H1 (cell line): ENCODE measurements around the gene KMT5C. TPM values are rescaled to one million over a fixed set of nuclear protein-coding genes. Genes with fewer than 3 reads are reported as not detected.

ENCODE experiments used
- CTCF ChIA-PET: fragments of 300-600 bp; sonication (Branson Sonifier 250); formaldehyde crosslinking; loops from one replicate; lab custom pipeline; 2021; ENCODE audit not compliant: partially characterized antibody; lab: Charles Lee
- POLR2A ChIA-PET: fragments of 300-600 bp; sonication (Branson Sonifier 250); formaldehyde crosslinking; loops from one replicate; lab custom pipeline; 2021; ENCODE audit warnings: inconsistent platforms; ENCODE audit not compliant: partially characterized antibody; lab: Charles Lee
- DNase-seq, 2 experiments: peaks; one replicate each; pipeline versions ENCODE4 v3.0.0 to v3.0.0-alpha.2; 2010 to 2022; ENCODE audit warnings: low spot score in 2 of 2, low read depth in 1 of 2, mixed read lengths in 1 of 2
- FAIRE-seq: peaks from 2 replicates; lab custom pipeline; 2011; peaks lifted over from hg19 to GRCh38; lab: Jason Lieb, UNC
- H2AFZ ChIP-seq: 2 replicates; pipeline ENCODE4 v1.8.1; 2012; ENCODE audit warnings: low read length, inconsistent platforms
- H2AK5ac ChIP-seq: 2 replicates; pipeline ENCODE4 v1.6.1; 2013; ENCODE audit warnings: low read depth, low read length
- H2BK120ac ChIP-seq: replicated peaks from 2 replicates; pipeline ENCODE3; 2013; ENCODE audit warnings: low read depth, low read length, inconsistent platforms
- H2BK12ac ChIP-seq: 2 replicates; pipeline ENCODE4 v1.6.1; 2013; ENCODE audit warnings: low read depth, low read length
- H2BK15ac ChIP-seq: 2 replicates; pipeline ENCODE4 v1.6.1; 2013; ENCODE audit warnings: low read length
- H2BK20ac ChIP-seq: 2 replicates; pipeline ENCODE4 v1.6.1; 2013; ENCODE audit warnings: low read length
- H2BK5ac ChIP-seq: 2 replicates; pipeline ENCODE4 v1.6.1; 2013; ENCODE audit warnings: low read depth, low read length
- H3K14ac ChIP-seq: 2 replicates; pipeline ENCODE4 v1.6.1; 2013; ENCODE audit warnings: inconsistent platforms; ENCODE audit not compliant: insufficient read length
- H3K18ac ChIP-seq: 2 replicates; pipeline ENCODE4 v1.6.1; 2013; ENCODE audit warnings: low read length; ENCODE audit errors: extremely low read depth
- H3K23ac ChIP-seq: 2 replicates; pipeline ENCODE4 v1.6.1; 2013; ENCODE audit warnings: inconsistent platforms; ENCODE audit not compliant: insufficient read length
- H3K23me2 ChIP-seq: 2 replicates; pipeline ENCODE4 v1.6.1; 2013; ENCODE audit warnings: low read depth, low read length
- H3K27ac ChIP-seq: 2 replicates; pipeline ENCODE4 v1.6.1; 2011; ENCODE audit warnings: low read depth, low read length, inconsistent platforms
- H3K27me3 ChIP-seq, 4 experiments: replicated peaks in 1 of 4; 1 replicate in 1 of 4; 2 replicates in 3 of 4; pipeline versions ENCODE4 v1.6.1 to v1.8.1; 2011 to 2013; ENCODE audit warnings: low read length in 3 of 4, mild to moderate bottlenecking in 3 of 4, inconsistent platforms in 2 of 4, mixed read lengths in 2 of 4, moderate library complexity in 1 of 4; ENCODE audit not compliant: control insufficient read depth in 3 of 4, insufficient read depth in 3 of 4; ENCODE audit errors: extremely low read depth in 1 of 4
- H3K36me3 ChIP-seq, 4 experiments: 2 replicates each; pipeline versions ENCODE4 v1.6.1 to v1.8.1; 2011 to 2013; ENCODE audit warnings: mild to moderate bottlenecking in 4 of 4, low read length in 3 of 4, moderate library complexity in 2 of 4, control low read depth in 1 of 4, inconsistent platforms in 1 of 4; ENCODE audit not compliant: insufficient read depth in 4 of 4, control insufficient read depth in 2 of 4
- H3K4ac ChIP-seq: replicated peaks from 2 replicates; pipeline ENCODE3; 2013; ENCODE audit warnings: low read length, low read depth, mixed read lengths, inconsistent platforms; ENCODE audit not compliant: insufficient read length
- H3K4me1 ChIP-seq, 4 experiments: replicated peaks in 1 of 4; 1 replicate in 1 of 4; 2 replicates in 3 of 4; pipeline versions ENCODE4 v1.6.1 to v1.8.1; 2011 to 2013; ENCODE audit warnings: low read length in 3 of 4, inconsistent platforms in 2 of 4, mixed read lengths in 1 of 4; ENCODE audit not compliant: insufficient read depth in 4 of 4, control insufficient read depth in 3 of 4
- H3K4me2 ChIP-seq, 2 experiments: 2 replicates each; pipeline versions ENCODE4 v1.6.1 to v1.8.1; 2011 to 2013; ENCODE audit warnings: low read depth in 2 of 2, low read length in 2 of 2, control low read depth in 1 of 2, inconsistent platforms in 1 of 2, mild to moderate bottlenecking in 1 of 2; ENCODE audit not compliant: insufficient read depth in 1 of 2
- H3K4me3 ChIP-seq, 4 experiments: fragments of 200-600, 300-600 bp in 1 of 4; sonication (generic), shearing (Covaris generic), sonication (Bioruptor Twin) in 1 of 4; 2 replicates each; pipeline versions ENCODE4 v1.5.1 to v1.8.1; 2011 to 2016; ENCODE audit warnings: low read length in 4 of 4, low read depth in 3 of 4, control low read depth in 2 of 4, inconsistent platforms in 2 of 4, mild to moderate bottlenecking in 2 of 4, mixed read lengths in 1 of 4, moderate library complexity in 1 of 4; ENCODE audit not compliant: insufficient read depth in 2 of 4; ENCODE audit errors: extremely low read depth in 1 of 4
- H3K56ac ChIP-seq: replicated peaks from 2 replicates; pipeline ENCODE3; 2013; ENCODE audit warnings: low read depth, mild to moderate bottlenecking, mixed read lengths, low read length, inconsistent platforms; ENCODE audit not compliant: insufficient read length
- H3K79me1 ChIP-seq: 2 replicates; pipeline ENCODE4 v1.6.1; 2013; ENCODE audit warnings: low read depth, low read length, control low read depth
- H3K79me2 ChIP-seq, 2 experiments: 2 replicates each; pipeline versions ENCODE4 v1.6.1 to v1.8.1; 2012 to 2013; ENCODE audit warnings: low read length in 2 of 2, mild to moderate bottlenecking in 2 of 2, inconsistent platforms in 1 of 2; ENCODE audit not compliant: insufficient read depth in 2 of 2, control insufficient read depth in 1 of 2
- H3K9ac ChIP-seq, 4 experiments: replicated peaks in 1 of 4; 1 replicate in 1 of 4; 2 replicates in 3 of 4; pipeline versions ENCODE4 v1.6.1 to v1.8.1; 2011 to 2013; ENCODE audit warnings: low read depth in 3 of 4, low read length in 3 of 4, control low read depth in 2 of 4, mild to moderate bottlenecking in 2 of 4, moderate library complexity in 2 of 4, inconsistent platforms in 1 of 4; ENCODE audit errors: extremely low read depth in 1 of 4
- H3K9me3 ChIP-seq, 2 experiments: 2 replicates each; pipeline versions ENCODE4 v1.6.1 to v1.8.1; 2012 to 2013; ENCODE audit warnings: mild to moderate bottlenecking in 2 of 2, moderate library complexity in 2 of 2, control low read depth in 1 of 2, inconsistent platforms in 1 of 2, low read depth in 1 of 2, low read length in 1 of 2, mixed read lengths in 1 of 2; ENCODE audit not compliant: insufficient read depth in 2 of 2
- H4K20me1 ChIP-seq, 2 experiments: replicated peaks in 1 of 2; 2 replicates each; pipeline versions ENCODE3 to v1.8.1; 2011 to 2013; ENCODE audit warnings: inconsistent platforms in 2 of 2, low read length in 2 of 2, mild to moderate bottlenecking in 1 of 2; ENCODE audit not compliant: insufficient read depth in 2 of 2, control insufficient read depth in 1 of 2
- H4K5ac ChIP-seq: 2 replicates; pipeline ENCODE4 v1.6.1; 2013; ENCODE audit warnings: low read length, low read depth, mixed read lengths, inconsistent platforms; ENCODE audit not compliant: insufficient read length
- H4K8ac ChIP-seq: 2 replicates; pipeline ENCODE4 v1.8.0; 2013; ENCODE audit warnings: mild to moderate bottlenecking, moderate library complexity, low read length, inconsistent platforms; ENCODE audit not compliant: insufficient read depth; ENCODE audit errors: extremely low read depth
- H4K91ac ChIP-seq: replicated peaks from 2 replicates; pipeline ENCODE3; 2013; ENCODE audit warnings: low read length, mixed read lengths, inconsistent platforms; ENCODE audit not compliant: insufficient read length
- HDAC6 ChIP-seq: IDR thresholded peaks from one replicate; pipeline ENCODE4 v1.7.1; 2012; ENCODE audit warnings: low read depth, mild to moderate bottlenecking, inconsistent platforms, low read length, moderate library complexity
- MAX ChIP-seq: IDR thresholded peaks from 2 replicates; pipeline ENCODE4 v1.6.1; 2012; ENCODE audit warnings: inconsistent platforms
- POLR2AphosphoS5 ChIP-seq: IDR thresholded peaks from 2 replicates; pipeline ENCODE4 v1.6.1; 2011; ENCODE audit warnings: low read depth, low read length
- TAF1 ChIP-seq: IDR thresholded peaks from 2 replicates; pipeline ENCODE4 v1.6.1; 2011; ENCODE audit warnings: mild to moderate bottlenecking, low read depth, low read length
- WGBS, 2 experiments: shearing (Covaris generic) in 1 of 2; methylation state at CpG; one replicate each; pipeline versions ENCODE4 v1.1.6 to v1.1.7; 2013 to 2015; ENCODE audit warnings: low lambda C conversion rate in 2 of 2, mixed read lengths in 2 of 2, inconsistent platforms in 1 of 2, low coverage in 1 of 2, missing lambda C conversion rate in 1 of 2; ENCODE audit not compliant: insufficient replicate concordance in 2 of 2, insufficient coverage in 1 of 2, insufficient read length in 1 of 2; ENCODE audit errors: extremely low coverage in 1 of 2, missing lambda C conversion rate in 1 of 2; 5-methylcytosine and 5-hydroxymethylcytosine counted together
- polyA plus RNA-seq, 7 experiments: library from polyadenylated mRNA; depleted of rRNA in 3 of 7; stranded (reverse) in 5 of 7; unstranded in 2 of 7; fragments of >200 nt in 5 of 7; fragments of 200-250 nt in 2 of 7; gene quantifications; 1 replicate in 5 of 7; 2 replicates in 1 of 7; 4 replicates in 1 of 7; pipeline versions ENCODE4 v1.2.1 to v1.2.3, GENCODE V29; 2011 to 2013; ENCODE audit warnings: missing spikeins in 2 of 7, mixed read lengths in 2 of 7
- total RNA-seq: library from RNA; stranded (reverse); fragmentation: NEBNext Ultra II Directional; extraction: Animal tissue kit (Norgen Biotek cat#: 25700); gene quantifications from 2 replicates; pipeline ENCODE4 v1.2.1, GENCODE V29; 2021

KMT5C gene
- total and polyA plus RNA-seq, 2 of the 8 experiments (the other 6 are each of a cell fraction or from before 2014, with no cell fraction given), result 24.9 to 31.5 TPM

- no peak overlapping the region for H3K27ac ChIP-seq
- H3K56ac ChIP-seq, result no peak overlapping the region
- no peak overlapping the region for H3K14ac ChIP-seq
- no peak overlapping the region for H3K4me3 ChIP-seq
- peaks cover 6% of the 10 kb centered on the region; the same call in 1 of the 2 replicates for H3K23me2 ChIP-seq
- H3K79me1 ChIP-seq, result no peaks in the 10 kb centered on the region
- no peak overlapping the region for H2BK20ac ChIP-seq
- H3K27me3 ChIP-seq, result peaks cover 0 to 23% (median 19%) of the 10 kb centered on the region in 4 experiments; a peak in 6 of 7 replicates
- peaks cover 0 to 18% (median 15%) of the 10 kb centered on the region in 4 experiments; a peak in 6 of 7 replicates for H3K4me1 ChIP-seq
- H3K36me3 ChIP-seq, result no peaks in the 10 kb centered on the region
- DNase-seq (no peak), FAIRE-seq (no peak)
- no peaks in the 10 kb centered on the region for H4K20me1 ChIP-seq
- H2BK120ac ChIP-seq, result no peak overlapping the region
- H3K18ac ChIP-seq, result no peak overlapping the region
- H4K91ac ChIP-seq, result no peak overlapping the region
- H3K4me2 ChIP-seq, result no peak overlapping the region
- no peak overlapping the region for H4K8ac ChIP-seq
- H2BK5ac ChIP-seq, result no peak overlapping the region
- H2AFZ ChIP-seq, result no peak overlapping the region
- H3K9ac ChIP-seq, result no peak overlapping the region
- no peak overlapping the region for H2AK5ac ChIP-seq
- no peaks in the 10 kb centered on the region for H3K9me3 ChIP-seq
- H2BK12ac ChIP-seq, result no peak overlapping the region
- H4K5ac ChIP-seq, result no peak overlapping the region
- WGBS, 2 experiments, result 94% methylated on average over 8 of the region's 8 CpGs; no CpG with 5 or more reads in 1 of the 2 experiments
- CTCF ChIA-PET, result interaction anchor here (1.1 to 1.3 kb wide), 2 partner anchors 26 to 53 kb away, joined by 3 read pairs; no protein-coding TSS in a partner anchor
- no peak overlapping the region for H2BK15ac ChIP-seq
- H3K4ac ChIP-seq, result no peak overlapping the region
- no peaks in the 10 kb centered on the region for H3K79me2 ChIP-seq
- no peak overlapping the region for H3K23ac ChIP-seq
- POLR2A ChIA-PET, result interaction anchor here (0.7 to 1.8 kb wide), 3 partner anchors 9 to 12 kb away, joined by 3 to 5 read pairs (median 3); no protein-coding TSS in a partner anchor
- TF ChIP-seq HDAC6 (no peak), MAX (no peak), TAF1 (no peak), POLR2AphosphoS5 (no peak)
Observed at GRCh38 chr19:55365245-55365644, 25.6 kb downstream of the KMT5C start.
